ENCODE results near the gene DLG2.

GRCh38 chr11:83773950-83774880, 1852.9 kb downstream of the DLG2 start:
- TF ChIP-seq CTCF (IDR thresholded peaks at IDR 0.05) (no peak), POLR2A (IDR thresholded peaks at IDR 0.05) (no peak), POLR2AphosphoS5 (IDR thresholded peaks at IDR 0.05) (no peak)
